ENCODE measurements around the gene NNAT. TPM values are rescaled to one million over a fixed set of nuclear protein-coding genes. Genes with fewer than 3 reads are reported as not detected.

Gene NNAT
- total RNA-seq, 1 donor from 2014 or later, result 13.8 TPM

- no peak for DNase-seq (ENCODE audit: extremely low read depth, low read depth, low spot score)
Observed at GRCh38 chr20:37523012-37523391, 2.0 kb downstream of the NNAT start.

- DNase-seq (ENCODE audit: extremely low read depth, low read depth, low spot score), result no peak
Observed at GRCh38 chr20:37523911-37524700, 3.1 kb downstream of the NNAT start.

DNA sequence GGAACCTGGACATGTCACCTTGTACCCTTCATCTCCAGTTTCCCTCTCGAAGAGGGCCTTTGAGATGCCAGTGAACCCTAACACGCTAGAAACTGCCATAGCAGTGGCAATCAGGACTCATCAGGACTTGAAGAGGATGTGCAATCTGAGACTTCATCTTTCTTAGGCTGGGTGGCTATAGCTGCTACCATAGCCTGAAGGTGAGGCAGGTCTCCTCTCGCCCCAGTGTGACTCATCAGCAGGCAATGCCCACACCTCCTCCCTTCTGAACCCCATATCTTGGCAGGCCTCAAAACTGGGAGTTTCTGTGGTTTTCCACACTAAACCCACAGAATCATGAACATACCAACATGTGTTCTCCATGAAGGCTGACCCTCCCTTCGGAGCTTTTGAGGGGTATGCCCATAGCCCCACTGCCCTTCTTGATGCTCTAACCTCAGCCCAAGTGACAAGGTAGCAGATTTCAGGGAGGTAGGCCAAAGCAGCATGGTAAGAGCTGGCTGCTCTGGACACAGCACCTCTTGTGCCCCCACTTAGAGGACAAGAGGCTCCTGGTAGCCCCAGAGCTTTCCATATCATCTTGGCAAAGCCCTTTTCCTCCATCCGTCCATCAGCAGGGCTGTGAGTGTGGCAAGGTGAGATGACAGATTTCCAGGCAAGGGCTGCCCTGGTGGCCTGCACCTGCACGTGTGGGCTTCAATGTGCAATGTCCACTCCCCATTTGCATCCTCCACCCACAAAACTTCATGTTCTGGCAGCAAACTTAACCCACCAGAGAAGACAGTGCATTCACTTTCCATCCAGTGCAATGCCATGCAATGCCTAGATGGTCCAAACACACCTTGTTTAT is 4.0 kb downstream of the NNAT start:
- no peak for DNase-seq (ENCODE audit: extremely low read depth, low read depth, low spot score)

- DNase-seq (ENCODE audit: extremely low read depth, low read depth, low spot score), result no peak
Observed at GRCh38 chr20:37525810-37526209, 4.8 kb downstream of the NNAT start.

GRCh38 chr20:37526238-37526838 is 5.3 kb downstream of the NNAT start:
- peak; percentile 69 for DNase-seq (ENCODE audit: extremely low read depth, low read depth, low spot score)

DNA sequence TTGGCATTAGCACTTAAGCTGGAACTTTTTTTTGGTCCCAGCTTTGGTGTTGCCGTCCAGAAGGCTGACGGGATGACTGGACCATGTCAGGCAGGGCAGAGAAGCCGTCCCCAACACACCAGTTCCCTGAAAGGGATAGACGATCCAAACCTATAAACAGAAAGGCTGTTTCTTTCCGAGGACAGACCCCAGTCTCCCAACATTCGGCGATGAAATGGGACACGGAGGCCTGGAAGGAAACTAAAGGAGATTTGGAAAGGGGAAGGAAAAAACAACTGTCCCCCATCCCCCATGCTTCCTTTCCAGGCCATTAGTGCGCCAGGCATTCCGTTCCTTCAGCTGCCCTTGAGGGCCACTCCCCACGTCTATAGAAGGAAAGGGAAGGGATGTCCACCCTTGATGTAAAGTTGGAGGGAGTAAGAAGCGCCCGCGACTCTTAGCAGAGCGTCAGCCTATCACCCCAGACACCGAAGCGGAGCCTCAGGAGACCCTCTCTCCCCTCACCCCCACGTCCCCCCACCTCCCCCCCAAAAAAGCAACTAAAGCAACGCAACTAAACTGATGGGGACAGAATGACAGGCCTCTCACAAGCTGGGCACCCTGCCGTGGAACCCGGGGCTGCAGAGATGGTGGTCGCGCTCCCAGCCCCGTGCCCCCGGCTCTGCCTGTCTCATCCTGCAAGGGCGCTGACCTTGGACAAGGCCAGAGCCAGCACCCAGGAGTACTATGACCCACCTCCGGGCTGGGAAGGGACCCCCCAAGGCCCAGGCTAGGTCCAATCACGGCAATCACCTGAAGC is 6.0 kb downstream of the NNAT start:
- DNase-seq (ENCODE audit: extremely low read depth, low read depth, low spot score), result no peak

DNA sequence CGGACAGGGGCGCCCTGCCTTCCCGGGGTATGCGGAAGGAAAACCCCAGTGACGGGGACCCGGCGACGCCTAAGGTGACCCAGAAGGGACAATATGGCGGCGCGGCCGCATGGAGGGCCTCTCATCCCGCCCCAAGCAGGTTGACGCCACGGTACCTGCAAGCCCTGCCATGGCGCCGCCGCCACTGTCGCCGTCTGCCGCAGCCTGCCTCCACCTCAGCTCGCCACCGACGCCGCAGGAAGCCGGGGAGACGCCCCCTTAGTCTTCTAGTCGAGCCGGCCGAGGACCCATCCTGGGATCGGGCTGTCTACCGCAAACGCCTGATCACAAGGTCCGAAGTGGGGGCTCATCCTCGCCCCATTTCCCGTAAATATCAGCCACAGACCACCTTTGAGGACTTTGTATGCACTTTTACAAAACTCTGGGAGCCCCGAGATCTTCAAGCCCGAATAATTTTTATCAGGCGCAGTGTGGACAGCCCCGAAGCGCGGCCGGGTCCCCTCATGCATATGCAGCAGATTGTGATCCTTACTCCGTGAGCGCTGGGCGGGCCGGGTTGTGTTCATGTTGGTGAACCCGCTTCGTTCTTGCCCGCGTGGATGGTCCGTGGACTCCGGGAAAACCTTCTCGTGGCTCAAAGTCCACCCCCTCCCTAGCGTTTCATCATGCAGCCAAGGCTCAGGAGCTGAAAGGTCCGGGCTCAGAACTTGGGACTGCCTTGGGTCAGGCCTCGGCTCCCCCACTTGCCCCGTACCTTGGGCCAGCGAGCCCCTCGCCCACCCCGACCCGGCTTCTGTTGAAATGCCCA is 6.8 kb downstream of the NNAT start, which contains the start of gene BLCAP:
BLCAP (minus strand) TSS at position 239 of the 808 bp plus-strand sequence. CDS start 8,702 bp downstream, outside the sequence.
- DNase-seq (ENCODE audit: extremely low read depth, low read depth, low spot score), result peak; percentile 64

DNA sequence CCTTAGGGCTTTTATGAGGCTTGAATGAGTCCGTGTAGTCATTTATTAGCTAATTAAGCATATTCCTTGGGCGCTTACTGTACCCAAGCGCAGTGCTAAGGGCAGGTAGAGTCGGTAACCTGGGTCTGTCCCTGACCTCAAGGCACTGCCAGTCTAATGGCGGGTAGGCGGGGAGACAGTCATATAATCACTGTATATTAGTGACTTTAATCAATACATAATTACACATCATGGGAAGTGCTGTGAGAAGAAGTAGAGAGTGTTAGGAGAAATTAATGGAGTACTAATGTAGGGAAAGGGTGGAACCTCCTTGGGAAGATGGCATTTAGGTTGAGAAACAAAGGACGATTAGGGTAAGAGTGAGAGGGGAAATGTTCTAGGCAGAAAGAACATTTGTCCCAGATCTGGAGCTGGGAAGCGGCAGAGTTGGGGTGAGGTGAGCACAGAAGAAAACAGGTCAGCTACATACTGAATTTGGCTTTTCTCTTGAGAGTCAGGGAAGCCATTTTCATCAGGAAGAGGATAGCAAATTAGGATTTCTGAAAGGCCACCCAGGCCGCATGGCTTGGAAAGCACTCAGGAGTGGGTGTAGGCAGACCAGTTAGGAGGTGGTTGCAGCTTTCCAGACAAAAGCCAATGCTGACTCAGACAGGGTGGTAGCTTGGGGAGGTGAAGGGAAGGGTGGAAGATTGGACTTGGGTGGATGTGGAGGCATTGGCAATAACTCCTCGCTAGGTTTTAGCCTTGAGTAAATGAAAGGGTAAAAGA is 7.6 kb downstream of the NNAT start:
- no peak for DNase-seq (ENCODE audit: extremely low read depth, low read depth, low spot score)

GRCh38 chr20:37529214-37529967 is 8.3 kb downstream of the NNAT start:
- no peak for DNase-seq (ENCODE audit: extremely low read depth, low read depth, low spot score)

DNA sequence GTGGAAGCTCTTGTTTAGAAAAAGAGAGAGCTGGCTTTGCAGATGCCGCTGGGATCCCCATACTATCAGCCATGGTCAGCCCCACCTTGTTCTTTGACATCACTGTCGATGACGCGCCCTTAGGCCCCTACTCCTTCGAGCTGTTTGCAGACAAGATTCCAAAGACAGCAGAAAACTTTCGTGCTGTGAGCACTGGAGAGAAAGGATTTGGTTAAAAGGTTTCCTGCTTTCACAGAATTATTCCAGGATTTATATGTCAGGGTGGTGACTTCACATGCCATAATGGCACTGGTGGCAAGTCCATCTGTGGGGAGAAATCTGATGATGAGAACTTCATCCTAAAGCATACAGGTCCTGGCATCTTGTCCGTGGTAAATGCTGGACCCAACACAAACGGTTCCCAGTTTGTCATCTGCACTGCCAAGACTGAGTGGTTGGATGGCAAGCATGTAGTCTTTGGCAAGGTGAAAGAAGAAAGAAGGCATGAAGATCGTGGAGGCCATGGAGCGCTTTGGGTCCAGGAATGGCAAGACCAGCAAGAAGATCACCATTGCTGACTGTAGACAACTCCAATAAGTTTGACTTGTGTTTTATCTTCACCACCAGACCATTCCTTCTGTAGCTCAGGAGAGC is 9.0 kb downstream of the NNAT start:
- DNase-seq (ENCODE audit: extremely low read depth, low read depth, low spot score), result no peak

GRCh38 chr20:37530696-37531095 is 9.6 kb downstream of the NNAT start:
- DNase-seq (ENCODE audit: extremely low read depth, low read depth, low spot score), result no peak

GRCh38 chr20:37531856-37532255 is 10.8 kb downstream of the NNAT start:
- DNase-seq (ENCODE audit: extremely low read depth, low read depth, low spot score), result no peak

GRCh38 chr20:37533154-37533715 is 12.2 kb downstream of the NNAT start:
- DNase-seq (ENCODE audit: extremely low read depth, low read depth, low spot score), result no peak

DNA sequence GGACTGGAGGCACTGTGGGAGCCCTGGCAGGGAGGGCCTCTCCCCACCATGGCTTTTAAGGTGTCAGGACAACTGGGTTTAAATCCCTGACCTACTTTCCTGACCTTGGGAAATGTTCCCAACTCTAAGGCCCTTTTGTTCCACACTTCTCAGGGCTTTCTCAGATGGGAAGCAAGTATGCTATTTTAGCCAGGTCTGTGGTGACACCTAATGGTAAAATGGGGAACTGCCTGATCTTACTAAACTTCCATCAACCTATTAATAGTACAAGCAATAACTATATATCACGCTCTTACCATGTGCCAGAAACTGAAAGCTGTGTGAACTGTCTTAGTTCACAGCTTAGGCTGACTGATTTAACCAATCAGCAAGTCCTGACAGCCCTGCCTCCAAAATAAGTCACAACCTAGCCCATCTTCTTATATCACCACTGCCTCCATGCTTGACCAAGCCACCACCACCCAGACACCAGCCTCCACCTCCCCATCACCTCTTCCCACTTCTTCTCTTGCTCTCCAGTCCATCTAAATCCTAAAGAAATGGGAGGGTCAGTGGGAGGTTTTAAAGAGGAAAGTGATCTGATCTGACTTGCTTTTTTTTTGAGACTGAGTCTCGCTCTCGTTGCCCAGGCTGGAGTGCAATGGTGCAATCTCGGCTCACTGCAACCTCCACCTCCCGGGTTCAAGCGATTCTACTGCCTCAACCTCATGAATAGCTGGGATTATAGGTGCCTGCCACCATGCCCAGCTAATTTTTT is 13.5 kb downstream of the NNAT start:
- peak; percentile 84 for DNase-seq (ENCODE audit: extremely low read depth, low read depth, low spot score)

GRCh38 chr20:37535443-37536132 is 14.5 kb downstream of the NNAT start:
- DNase-seq (ENCODE audit: extremely low read depth, low read depth, low spot score), result no peak

DNA sequence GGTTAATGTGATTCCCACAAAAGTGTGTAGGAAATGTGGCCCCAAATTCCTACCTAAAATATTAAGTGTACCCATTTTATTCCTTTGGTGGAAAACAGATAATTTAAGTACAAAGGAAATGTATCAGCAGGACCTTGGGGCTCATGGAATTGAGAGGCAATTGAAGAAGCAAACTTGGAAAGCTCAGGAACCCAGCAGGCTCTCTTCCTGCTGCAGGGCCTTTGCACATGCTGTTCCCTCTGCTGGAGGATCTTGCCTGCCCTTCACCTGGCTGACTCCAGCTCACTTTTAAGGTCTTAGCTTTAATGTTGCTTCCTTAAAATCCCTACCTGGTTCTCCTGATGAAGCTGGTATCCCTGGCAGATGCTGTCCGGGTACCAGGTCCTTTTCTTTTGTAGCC is 16.5 kb downstream of the NNAT start:
- no peak for DNase-seq (ENCODE audit: extremely low read depth, low read depth, low spot score)

Data from glomerular endothelial cell (primary cell).